Neural progenitor cell (in vitro differentiated cells): ENCODE results near the gene TMPRSS11D.

Experiments
- EZH2 ChIP-seq: fragments of 200-600 bp; sonication (generic); IDR thresholded peaks from 2 replicates; pipeline ENCODE4 v1.6.1; 2017; ENCODE audit warnings: antibody characterized with exemption, mild to moderate bottlenecking, moderate library complexity
- TF ChIP-seq, protein P1 (sequence below): fragments of 200-600 bp; sonication (generic); IDR thresholded peaks from 2 replicates; pipeline ENCODE4 v1.5.1; 2017; ENCODE audit warnings: antibody characterized with exemption, mild to moderate bottlenecking

DNA sequence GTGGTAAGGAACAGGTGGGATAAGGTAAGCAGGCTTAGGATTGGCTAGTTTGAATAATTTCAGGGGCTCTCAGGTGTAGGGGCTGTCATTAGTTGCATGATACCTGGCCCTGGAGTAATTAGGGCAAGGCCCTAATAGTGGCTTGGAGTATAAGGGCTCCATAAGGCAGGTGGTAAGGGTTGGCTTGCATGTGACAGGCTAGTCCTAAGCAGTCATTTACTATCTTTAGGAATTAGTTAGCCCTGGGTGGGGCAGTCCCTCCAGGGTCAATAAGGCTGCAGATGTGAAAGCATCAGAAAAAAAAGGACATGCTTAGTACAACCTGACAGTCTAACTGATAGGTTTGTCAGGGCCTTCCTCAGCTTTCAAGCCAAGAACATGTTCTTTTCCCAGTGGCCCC, 7.8 kb upstream of the TMPRSS11D start:
- TF ChIP-seq, protein P1, sequence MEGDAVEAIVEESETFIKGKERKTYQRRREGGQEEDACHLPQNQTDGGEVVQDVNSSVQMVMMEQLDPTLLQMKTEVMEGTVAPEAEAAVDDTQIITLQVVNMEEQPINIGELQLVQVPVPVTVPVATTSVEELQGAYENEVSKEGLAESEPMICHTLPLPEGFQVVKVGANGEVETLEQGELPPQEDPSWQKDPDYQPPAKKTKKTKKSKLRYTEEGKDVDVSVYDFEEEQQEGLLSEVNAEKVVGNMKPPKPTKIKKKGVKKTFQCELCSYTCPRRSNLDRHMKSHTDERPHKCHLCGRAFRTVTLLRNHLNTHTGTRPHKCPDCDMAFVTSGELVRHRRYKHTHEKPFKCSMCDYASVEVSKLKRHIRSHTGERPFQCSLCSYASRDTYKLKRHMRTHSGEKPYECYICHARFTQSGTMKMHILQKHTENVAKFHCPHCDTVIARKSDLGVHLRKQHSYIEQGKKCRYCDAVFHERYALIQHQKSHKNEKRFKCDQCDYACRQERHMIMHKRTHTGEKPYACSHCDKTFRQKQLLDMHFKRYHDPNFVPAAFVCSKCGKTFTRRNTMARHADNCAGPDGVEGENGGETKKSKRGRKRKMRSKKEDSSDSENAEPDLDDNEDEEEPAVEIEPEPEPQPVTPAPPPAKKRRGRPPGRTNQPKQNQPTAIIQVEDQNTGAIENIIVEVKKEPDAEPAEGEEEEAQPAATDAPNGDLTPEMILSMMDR = no peak
- TF ChIP-seq EZH2 = no peak
